GM19455 (cell line): ENCODE measurements around the gene PTPRU.

ENCODE experiments used
- ATAC-seq: cut with Tn5 transposase; IDR thresholded peaks from one replicate; pipeline ENCODE4 v1.9.1; 2021; ENCODE audit not compliant: unreplicated experiment

Gene PTPRU

DNA sequence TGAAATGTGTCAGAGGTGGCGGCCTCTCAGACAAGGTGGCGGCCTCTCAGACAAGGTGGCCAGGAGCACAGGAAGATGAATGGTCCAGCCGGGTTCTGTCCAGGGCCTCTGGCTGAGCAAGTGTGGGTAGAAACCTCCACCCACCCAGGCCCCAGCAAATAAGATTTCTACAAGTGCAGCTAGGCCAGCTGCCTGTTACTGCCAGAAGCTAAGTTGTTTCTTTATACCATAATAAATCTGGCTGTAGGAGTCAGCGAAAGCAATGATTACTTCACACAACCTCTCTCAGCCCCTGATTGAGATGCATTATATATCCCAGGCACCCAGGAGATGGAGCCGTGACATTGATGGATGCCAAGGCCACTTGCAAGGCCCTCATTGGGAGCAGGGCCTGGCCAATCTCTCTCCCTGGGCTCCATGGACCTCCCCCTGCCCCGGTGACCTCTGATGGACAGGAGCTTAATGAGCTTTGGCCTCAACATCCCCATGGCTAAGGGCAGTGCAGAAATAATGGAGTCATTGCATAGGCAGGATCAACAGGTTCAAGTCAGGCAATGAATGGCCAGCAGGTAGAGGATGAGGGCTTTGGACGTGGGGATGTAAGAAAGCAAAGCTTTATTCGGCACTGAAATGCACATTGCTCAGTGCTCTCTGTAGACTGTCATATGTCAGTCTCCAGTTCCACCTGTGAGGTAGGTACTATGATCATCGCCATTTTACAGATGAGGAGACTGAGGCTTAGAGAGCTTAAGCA lies 92.9 kb downstream of the PTPRU start:
- ATAC-seq = no peak

DNA sequence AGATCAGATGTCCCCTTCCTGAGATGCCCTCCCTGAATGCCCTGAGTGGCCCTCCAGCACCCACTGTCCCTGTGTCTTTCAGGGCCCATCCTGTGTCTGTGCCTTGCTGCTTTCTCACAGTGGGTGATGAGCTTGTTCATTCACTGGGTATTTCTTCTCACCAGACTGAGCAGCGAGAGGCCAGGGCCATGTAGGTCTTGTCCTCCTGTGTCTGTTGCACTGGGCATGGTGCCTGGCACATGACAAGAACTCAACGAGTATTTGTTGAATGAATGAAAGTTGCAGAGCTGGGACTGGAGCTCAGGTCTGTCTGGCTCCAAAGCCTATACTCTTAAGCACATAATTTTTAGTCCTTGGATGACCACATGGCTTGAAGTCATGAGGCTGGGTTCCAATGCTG lies 93.8 kb downstream of the PTPRU start:
- ATAC-seq = no peak

DNA sequence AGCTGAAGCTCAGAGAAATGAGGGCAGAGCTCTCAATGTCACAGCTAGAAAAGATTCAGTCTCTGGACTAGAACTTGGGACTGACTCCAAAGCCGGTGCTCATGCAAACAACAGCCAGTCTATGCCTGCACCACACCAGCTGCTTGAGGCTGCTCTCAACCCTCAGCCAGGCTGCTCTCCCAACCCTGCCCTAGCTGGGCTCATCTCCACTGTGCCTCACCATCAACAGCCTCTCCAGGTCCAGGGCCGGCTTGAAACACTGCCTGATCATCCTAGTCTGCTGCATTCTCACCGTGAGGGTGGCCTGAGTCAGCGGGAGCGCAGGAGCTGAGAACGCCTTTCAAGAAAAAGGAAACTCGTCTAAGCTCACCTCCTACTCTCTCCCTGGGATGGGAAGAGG lies 94.5 kb downstream of the PTPRU start:
- no peak for ATAC-seq

DNA sequence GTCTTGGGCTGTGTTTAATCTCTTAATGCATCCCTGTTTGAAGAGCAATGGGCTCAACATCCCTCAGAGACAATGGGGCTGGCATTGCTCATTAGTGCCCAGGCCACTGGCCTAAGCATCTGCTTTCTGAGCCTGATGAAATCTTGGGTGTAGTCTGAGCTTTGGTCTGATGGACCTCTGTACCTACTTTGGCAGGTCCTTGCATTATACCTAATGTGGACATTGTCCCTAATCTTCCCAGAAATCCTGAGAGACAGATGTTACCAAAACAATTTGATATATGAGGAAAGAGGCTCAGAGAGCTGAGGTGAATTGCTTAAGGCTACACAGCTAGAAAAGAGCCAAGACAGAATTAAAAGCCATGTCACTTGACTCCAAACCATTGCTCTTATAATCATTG lies 95.0 kb downstream of the PTPRU start:
- no peak for ATAC-seq

DNA sequence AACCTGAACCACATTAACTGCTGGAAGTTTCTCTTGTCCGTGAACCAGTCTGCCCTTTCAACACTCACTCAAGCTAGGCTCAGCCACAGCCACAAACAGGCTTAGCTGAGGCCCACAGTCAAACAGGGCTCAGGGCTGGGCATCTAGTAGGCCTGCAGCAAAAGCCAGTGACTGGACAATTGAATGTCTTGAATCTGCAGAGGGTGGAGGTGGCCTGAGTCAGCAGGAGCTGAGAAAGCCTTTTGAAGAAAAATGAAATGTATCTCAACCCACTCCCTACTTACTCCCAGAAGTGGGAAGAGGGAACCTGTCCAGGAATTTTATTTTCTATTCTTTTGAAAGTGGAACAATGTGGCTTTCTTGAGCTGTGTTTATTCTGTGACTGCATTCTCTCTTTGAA lies 95.4 kb downstream of the PTPRU start:
- ATAC-seq = no peak

DNA sequence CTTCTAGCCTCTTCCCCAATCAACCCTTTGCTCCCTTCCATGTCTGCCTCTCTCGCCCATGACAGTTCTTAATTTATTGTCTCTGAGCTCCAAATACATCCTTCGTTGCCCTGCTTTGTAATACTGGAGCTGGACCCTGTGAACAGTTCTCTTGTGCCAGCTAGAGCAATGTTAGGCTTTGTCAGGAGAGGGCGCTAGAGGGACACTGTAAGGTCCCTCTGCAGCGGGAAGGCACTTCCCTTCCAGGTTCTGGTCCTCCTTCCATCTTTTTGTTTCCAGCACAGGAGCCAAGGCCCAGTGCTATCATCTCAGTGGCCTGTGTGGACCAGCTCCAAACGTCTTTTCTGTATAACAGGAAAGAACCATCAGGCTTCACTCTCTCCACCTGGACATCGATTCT lies 95.9 kb downstream of the PTPRU start:
- no peak for ATAC-seq

DNA sequence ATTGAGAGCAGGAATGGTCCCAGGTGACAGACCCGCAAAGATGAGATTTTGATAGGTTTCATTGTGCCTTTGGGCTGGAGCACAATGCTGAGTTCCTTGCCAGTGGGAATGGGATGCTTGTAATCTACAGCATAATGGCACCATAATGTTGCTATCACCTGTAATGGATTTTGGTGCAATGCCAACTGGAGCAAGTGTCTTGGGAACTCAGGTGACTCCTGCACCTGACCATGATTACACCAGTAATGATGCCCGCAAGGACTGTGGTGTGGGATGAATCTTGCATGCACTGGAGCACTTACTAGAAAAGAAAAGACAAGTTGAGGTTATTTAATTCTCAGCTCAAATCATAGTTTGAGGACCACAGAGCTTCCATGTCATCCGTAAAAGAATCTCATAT lies 96.7 kb downstream of the PTPRU start:
- ATAC-seq = no peak

DNA sequence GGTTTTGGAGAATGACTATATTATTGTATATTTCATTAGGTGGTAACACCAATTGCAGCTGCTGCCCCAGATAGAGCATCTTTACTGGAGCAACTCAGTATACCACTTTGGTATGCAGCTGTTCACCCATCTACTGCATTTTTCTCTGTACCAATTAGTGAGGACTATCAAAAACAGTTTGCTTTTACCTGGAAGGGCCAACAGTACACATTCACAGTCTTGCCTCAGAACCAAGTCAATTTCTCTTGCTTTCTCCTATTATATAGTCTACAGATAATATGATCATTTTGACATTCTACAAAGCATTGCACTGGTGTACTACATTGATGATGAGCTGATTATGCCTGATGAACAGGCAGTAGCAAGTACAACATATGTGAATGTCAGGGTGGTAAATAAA lies 99.3 kb downstream of the PTPRU start:
- ATAC-seq = no peak

DNA sequence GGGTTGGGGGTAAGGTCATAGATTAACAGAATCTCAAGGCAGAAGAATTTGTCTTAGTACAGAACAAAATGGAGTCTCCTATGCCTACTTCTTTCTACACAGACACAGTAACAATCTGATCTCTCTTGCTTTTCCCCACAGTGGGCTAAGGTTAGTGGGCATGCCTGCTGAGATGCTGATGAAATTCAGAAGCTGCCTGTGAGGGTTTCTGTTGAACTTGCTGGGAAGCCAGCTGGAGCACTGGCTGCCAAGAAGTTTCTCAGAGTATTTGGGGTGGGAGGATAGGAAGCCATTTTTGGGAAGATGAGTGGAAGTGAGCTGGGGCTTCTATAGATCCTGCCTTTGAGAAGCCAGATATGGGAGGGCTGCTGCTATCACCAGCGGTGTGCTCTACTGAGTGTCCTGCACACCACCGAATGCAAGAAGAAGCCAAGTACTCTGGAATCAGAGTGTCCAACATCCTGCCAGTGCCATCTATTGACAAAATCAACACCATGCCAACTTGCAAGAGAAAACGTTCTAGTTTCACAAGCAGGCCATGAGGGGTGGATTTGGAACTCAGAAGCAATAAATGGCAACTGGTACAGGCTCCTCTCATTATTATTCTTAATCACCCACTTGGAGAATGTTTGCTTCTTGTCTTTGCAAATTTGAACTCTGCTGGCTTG lies 102.7 kb downstream of the PTPRU start:
- no peak for ATAC-seq

DNA sequence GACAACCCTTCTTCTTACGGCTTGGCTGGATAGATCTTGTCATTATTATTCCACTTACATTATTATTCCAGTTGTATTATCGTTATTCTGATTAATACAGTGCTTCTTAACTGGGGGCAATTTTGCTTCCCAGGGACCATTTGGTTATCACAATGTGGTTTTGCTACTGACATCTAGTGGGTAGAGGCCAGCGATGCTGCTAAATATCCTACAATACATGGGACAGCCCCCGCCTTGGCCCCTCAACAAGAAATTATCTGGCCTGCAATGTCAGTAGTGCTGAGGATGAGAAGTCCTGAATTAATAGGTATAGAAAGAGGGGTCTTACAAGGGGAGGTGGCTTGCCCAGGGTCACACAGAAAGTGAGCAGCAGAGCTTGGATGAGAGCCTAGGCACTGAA lies 105.6 kb downstream of the PTPRU start:
- ATAC-seq = no peak

DNA sequence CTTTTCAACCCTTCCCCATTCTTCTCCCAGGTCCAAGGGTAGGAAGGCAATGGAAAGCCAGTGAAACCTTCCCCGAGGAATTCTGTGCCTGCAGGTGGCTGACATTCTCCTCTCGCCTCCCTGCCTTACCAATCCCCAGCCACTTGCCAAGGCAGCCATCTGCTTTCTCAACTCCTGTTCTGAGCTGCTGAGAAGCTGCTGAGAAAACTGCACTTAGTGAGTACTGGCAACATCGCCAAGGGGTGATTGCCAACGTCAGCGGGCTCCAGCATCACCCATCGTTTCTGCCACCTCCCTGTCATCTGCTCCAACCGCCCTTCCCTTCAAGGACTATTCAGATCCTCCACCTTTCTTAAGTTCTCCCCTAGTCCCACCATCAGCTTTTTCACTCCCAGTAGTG lies 106.0 kb downstream of the PTPRU start:
- no peak for ATAC-seq

DNA sequence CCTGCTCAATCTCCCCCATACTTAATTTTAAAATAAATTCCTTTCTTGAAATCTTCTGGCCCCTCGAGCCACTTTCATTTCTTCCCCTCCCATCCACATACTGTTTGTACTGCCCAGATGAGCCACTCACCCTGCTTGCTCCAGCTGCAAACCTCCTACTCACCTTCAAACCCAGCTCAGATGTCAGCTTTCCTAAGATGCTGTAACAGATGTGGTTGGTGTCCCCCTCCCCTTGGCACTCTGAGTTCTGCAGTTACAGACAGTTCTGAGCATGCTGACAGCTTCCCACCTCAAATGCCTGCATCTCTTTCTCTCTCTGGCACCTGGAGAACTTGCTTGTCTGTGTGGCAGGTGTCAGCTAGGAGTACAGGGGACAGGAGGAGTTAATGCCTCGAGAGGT lies 106.7 kb downstream of the PTPRU start:
- no peak for ATAC-seq

DNA sequence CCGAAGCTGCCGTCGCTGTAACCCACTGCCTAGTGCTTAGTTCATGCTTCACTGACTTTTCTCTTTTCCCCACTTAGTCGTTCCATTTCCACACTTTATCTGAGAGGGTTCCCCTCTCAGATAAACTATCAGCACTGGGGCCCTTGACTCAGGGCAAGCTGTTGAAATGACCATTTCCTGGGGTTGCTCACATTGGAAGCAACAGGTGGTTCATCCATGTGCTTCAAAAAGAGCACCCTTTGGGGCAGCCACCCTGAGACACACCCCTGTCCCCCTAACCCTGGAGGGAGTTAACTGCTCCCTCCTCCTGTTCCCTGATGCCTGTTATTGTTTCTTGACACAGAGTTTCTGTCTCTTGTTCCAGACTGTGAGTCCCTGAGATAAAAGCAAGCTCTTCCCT lies 107.2 kb downstream of the PTPRU start:
- no peak for ATAC-seq

DNA sequence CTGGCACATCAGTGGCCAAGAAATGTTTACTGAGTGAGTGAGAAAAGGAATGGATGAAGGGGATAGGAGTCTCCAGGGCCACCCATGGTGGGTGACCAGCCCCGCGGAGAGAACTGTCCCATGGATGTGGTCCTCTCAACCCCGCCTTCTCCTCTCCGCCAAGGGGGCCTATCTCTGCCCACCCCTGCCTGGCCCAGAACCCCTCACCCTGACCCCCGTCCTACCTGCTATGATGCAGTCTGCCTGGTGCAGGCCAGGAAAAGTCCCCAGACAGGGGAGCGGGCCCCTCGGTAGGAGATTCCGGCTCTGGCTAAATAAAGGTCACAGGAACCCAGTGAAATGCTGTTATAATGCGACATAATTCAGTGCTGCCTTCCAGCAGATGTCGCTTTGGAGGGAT lies 107.6 kb downstream of the PTPRU start:
- no peak for ATAC-seq

DNA sequence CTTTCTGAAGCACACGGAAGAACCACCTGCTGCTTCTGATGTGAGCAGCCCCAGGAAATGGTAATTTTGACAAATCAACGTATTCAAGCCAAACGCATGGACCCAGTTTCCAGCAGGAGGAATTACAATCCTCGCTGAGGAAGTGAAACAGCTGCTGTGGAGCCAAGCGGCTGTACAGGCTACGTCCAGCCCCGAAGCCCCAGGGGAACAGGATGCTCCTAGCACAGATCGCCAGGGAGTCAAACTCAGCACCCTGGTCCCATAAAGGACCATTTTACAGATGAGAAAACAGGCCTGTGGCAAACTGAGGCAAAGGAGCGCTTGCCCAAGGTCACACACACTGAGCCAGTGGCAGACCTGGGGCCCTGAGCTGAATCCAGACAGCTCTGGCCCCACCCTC lies 108.0 kb downstream of the PTPRU start:
- no peak for ATAC-seq

DNA sequence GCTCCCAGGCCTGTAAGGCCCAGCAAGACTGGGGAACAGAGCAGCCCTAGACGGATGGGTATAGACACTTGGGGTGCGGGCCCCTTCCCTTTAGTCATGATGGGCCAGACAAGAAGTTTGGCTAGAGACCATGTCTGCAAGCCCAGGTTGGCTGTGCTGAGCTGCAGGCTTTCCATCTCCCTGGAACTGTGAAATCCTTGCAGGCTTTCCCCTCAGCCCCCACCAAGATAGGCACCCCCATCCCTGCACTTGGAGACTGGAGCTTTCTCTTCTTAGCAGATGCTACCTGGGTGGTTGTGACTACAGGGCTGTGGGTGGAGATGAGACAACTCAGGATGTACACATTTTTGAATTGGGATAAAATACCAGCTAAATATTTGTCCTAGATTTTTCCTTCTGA lies 110.3 kb downstream of the PTPRU start:
- no peak for ATAC-seq

DNA sequence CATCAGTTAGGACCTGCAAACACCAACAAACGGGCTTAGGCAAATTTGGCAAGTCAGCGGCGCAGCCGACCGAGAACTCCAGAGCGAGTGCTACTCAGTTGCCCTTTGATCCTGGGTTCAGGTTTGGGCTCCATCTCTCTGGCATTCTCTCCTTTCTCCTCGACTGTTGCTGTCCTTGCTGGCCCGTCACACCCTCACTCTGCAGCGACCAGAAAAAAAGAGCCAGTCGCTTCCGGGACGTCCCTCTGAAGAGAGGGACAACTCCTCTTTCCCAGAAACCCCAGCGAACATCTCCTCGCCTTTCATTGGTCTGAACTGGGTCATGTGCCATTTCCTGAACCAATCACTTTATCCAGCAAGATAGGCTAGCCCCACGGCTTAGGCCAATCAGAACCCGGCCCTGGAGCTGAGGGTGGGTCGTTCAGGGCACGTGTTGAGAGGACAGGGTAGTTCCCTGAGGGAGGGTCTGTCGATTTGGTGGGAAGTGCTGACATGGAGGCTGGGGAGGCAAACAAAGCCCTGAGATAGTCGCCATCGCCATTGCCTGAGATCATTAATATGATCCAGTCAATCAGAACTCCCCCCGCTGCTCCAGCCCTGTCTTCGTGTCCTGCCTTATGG lies 113.7 kb downstream of the PTPRU start:
- ATAC-seq = no peak

DNA sequence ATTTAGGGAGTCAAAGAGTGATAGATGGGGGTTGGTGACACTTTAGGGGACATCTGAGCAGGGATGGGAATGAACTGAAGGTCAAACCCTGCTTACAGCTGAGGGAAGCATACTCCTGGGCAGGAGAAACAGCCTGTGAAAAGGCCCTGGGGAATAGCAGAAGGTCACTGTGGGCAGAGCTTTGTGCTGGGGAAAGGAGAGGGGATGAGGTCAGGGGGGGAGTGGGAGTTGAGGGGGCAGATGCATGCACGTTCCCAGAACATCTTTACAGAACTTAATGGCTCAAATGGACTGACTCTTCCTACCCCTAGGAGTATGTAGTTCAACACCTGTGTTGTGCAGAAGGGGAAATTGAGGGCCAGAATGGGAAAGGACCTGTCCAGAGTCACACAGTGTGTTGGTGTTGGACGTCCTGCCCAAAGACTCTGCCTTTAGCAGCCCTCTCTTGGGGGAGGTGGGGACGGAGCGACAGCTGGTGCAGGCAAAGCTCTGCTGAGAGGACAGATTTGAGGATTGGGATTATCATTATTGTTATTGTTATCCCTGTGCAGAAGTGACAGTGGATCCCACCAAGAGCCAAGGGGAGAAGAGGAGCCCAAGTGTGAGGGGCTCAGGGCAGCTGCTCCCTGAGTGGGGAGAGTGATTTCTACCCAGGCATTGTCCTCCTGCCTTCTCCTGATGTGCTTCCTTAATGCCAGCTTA lies 116.5 kb downstream of the PTPRU start:
- no peak for ATAC-seq

DNA sequence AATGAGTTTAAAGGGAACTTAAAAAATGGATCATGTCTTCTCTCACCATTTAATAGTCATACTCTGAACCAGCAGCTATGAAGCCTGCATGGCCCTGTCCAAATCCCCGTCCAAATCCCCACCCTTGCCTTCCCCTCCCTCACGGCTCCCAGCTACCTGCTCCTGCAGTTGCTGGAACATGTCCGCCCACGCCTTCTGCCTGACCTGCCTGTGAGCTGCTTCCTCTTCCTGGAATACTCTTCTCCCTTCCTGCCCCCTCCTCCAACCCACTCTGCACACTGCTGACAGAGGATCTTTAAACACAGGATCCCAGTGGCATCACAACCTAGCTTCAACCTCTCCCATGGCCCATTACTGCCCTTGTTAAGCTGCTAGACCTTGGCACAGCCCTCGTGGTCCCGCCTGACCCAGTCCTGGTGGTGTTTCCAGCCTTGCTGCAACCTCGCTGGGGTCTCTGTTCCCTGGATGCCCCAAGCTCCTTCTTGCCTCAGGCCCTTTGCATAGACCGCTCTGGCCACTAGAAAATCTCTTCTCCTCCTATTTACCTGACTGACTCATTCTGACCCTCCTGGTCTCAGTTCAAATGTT lies 118.3 kb downstream of the PTPRU start:
- ATAC-seq = no peak

DNA sequence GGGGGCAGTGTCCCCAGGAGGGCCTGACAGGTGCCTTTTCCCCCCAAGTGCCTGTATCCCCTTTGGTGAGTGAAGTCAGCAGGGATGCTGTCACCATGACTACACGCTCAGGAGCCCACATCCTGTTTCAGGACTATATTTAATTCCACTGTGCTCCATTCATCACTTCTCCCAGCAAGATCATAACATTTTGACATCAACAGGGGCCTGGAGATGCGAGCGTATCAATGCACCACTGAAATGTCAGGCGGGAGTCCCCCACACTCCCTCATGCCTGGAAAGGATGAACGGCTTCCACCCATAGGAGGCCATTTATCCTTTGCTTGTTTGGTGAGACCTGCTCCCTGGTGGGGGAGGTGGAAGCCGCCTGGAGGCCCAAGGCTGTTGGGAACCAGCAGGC lies 119.1 kb downstream of the PTPRU start:
- no peak for ATAC-seq

DNA sequence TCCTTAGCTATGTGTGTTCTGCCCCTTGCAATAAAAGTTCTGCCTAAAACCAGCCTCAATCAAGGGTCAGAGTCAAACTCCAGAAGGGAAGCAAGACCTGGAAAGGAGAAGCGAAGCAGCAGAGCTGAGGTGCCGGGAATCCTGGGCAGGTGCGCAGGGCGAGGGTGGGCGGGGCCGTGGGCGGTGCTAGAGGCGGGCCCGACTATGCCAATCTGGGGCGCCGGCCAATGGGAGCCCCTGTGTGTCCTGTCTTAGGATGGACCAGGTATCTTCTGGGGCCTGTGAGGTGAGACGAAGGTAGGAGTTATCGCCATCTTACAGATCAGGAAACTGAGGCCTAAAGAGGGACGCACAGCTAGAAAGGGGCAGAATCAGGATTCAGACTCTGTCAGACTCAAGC lies 120.3 kb downstream of the PTPRU start:
- ATAC-seq = no peak

DNA sequence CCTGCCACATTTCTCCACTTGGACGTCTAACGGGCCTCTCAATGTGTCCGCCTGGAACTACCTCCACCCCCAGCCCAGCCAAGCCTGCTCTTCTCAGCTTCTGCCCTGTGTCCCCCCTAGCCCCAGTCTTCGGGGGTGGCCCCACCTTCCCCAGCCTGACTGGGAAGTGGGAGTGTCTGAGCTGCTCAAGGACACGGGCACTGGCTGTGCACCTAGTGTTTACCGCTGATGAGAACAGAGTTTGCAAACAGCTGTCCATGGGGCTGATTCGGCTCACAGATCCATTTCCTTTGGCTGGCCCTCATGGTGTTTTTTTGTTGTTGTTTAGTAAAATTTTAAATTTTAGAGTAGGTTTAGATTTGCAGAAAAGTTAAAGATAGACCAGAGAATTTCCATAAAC lies 121.1 kb downstream of the PTPRU start:
- ATAC-seq = no peak
